Activated T-cell treated with anti-CD3 and anti-CD28 coated beads for 4 hours (primary cell): ENCODE measurements around the gene SLCO2A1.
"Not testable (repeated sequence)": the region's sequence is repeated elsewhere in the genome, so short reads cannot be mapped to it uniquely, and the experiment has no call there.

Source experiments
- DNase-seq: peaks from one replicate; pipeline ENCODE4 v3.0.0-alpha.2; 2020

Gene SLCO2A1

GRCh38 chr3:134029734-134030378, at the start of gene SLCO2A1:
TSS of gene SLCO2A1 (minus strand) at chr3:134029925. CDS start at chr3:134029802, 123 bp downstream.
- DNase-seq, result no peak

DNA sequence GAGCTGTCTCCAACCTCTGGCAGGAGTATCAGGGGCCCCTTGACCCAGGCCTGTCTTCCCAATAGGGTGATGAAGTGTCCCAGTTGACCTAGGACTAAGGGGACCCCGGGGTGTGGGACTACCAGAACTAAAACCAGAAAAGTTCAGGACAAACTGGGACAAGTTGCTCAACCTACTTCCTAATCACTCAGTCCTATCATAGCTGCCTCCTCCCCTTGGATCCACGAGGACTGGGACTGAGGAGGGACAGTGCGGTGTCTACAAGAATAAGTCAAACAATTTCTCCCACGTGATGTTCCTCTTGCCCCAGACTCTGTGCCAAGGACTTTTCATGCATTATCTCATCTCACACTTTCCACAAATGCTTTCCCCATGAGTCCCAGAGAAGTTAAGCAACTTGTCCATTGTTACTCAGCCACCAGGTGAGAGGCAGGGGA, 49.4 kb upstream of the SLCO2A1 start:
- no peak for DNase-seq

DNA sequence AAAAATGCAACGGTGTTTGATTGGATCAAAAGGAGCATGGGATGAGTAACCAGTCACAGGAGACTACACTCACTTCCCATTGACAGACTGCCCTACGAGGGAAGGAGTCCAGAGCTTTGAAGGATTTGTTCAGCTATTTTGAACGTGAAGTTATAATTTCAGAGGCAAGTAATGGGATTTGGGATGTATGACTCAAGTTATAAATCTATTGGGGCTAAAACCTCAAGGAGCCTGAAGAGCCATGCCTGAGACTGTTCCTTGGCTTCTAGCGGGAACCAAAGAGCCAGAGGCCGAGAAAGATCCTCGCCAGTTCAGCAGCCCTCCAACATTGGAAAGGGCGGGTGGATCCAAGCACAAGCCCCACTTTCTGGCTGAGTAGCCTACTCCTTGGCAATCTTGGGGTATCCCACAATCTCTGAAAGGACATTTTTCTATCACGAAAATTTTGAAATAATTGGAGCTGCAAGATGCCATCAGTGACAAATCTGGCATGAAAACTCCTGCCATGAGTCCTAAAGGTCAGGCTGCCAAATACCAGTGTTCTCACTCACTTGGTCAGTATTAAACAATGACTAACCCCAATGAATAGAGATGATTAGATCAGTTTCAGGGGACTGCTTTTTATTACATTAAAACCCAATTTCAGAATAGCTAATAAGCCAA, 48.6 kb upstream of the SLCO2A1 start:
- no peak for DNase-seq

GRCh38 chr3:134077649-134078161, 48.0 kb upstream of the SLCO2A1 start:
- no peak for DNase-seq

DNA sequence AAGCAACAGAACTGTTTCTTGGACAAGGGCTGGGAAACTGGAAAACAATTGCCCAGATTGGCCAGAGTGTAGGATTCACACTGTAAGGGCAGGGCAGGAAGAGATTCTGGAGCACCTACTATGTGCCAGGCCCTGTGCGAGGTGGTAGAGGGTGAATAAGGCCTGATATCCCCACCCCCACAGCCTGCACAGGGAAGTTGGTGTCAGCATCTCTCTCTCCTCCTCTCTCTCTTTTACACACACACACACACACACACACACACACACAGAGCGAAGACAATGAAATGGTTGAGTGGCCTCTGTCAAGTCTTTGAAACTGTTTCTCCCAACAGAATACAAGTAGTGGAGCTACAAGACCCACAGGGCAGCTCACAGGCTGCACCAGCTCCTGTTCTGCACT, 47.1 kb upstream of the SLCO2A1 start:
- no peak for DNase-seq

- DNase-seq, result no peak
Observed at GRCh38 chr3:134075846-134076245, 46.1 kb upstream of the SLCO2A1 start.

DNA sequence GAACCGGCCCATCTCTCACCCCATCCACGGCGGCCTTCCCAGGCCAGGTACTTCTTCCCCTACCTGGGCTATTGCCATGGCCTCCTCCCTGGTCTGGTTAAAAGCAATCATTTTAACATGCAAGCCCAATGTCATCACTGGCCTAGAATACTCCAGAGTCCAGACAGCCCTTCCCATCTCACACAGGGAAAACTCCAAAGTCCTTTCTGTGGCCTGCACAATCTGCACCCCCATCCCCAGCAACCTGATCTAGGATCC, 45.8 kb upstream of the SLCO2A1 start:
- no peak for DNase-seq

- no peak for DNase-seq
Observed at GRCh38 chr3:134074790-134075567, 45.3 kb upstream of the SLCO2A1 start.

DNA sequence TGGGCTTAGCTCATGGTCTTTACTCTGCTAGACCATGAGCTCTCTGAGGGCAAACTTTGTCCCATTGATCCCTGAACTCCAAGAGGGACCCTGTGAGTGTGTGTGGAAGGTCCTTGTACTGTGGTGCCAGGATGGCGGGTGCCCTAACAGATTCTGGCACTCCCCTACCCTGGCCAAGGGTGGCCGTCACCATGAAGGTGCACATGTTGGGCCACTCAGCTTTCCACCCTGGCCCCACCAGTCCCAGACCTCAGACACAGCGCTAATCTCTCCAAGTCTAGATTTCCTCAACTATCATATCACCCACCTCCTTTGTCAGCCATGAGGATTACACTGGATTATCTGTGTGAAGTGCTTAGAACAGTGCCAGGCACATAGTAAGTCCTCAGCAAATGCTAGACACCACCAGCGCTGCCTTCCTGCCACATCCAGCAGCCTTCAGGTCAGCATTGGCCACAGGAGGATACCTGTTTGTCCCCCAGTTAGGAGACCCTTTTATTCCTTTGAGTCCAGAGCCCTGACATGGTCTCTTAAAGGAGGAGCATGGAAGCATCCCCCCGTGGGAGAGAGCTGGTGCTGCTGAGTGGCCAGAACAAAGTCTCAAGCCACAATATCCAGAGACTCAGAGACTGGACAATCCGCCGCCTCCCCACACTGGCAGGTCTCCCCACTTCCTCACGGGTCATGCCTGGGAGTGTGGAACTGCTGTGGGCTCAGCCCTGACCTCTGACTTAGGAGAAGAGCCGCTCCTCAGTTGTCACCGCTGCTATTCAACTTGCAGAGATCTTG, 44.5 kb upstream of the SLCO2A1 start:
- no peak for DNase-seq

DNA sequence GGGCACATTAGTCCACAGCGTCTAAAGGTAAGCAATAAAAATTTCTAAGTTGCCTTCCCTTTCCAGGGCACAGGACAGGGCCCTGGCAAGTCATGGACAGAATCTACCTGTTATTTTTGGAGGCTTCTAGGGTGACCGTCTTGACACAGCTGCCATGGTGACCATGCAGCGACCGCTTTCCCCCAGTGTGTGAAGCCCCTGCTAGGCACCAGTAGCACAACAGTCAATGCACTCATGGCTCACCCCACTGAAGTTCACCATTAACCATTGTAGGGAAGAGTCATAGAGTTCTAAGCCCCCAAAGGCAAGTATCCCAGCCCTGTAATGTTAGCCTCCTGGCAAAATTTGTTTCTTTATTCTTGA, 43.8 kb upstream of the SLCO2A1 start:
- DNase-seq, result no peak

GRCh38 chr3:134072881-134073582, 43.3 kb upstream of the SLCO2A1 start:
- DNase-seq, result no peak

DNA sequence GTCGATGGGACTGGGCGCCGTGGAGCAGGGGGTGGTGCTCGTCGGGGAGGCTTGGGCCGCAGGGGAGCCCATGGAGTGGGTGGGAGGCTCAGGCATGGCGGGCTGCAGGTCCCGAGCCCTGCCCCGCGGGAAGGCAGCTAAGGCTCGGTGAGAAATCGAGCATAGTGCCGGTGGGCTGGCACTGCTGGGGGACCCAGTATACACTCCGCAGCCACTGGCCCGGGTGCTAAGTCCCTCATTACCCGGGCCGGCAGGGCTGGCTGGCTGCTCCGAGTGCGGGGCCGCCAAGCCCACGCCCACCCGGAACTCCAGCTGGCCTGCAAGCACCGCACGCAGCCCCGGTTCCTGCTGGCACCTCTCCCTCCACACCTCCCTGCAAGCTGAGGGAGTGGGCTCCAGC, 40.6 kb upstream of the SLCO2A1 start:
- not testable (repeated sequence) for DNase-seq

DNA sequence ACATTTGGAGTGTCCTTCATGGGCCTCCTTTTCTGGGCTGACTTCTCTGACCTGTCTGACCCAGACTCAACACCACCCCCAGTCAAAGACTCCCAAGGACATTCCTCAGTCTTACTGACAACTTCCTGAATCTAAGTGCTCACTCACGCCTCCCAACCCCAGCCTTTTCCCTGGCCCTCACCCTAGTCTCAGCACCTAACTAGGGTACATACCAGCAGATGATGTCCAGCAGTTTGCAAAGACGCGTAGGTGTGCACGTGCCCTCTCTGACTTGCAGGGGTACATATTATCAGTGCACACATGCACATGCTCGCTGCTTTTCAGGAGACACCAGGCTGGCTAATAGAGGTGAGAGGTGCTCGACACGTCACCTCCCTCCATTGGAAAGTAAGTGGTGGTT, 38.7 kb upstream of the SLCO2A1 start:
- DNase-seq, result no peak

DNA sequence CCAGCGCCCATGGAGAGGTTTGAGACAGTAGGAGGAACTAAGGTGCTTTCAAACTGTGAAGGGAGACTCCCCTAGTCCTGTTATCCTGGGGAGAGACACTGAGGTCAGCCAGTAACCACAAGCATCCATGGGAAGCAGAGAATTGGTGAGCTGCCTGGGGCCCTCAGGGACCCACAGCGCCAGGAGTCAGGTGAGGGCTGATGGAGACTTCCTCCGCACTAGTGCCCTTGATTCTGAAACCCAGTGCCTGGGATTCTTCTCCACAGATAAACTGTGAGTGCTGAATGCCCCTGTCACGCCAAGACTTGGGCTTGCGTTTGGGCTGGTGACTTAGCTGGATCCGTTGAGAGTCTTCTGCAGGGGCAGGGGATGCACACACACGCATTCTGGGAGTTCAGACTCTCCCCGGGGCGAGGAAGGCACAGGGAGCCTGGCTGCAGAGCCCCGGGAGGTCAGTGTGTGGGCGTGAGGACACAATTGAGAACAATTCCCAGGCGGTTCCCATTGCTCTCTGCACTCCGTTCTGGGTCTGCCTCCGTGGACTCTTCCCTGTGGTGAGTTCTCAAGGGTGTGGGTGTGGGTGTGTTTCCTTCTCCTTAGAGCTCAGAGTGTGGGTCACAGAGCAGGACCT, 37.9 kb upstream of the SLCO2A1 start:
- DNase-seq, result no peak

DNA sequence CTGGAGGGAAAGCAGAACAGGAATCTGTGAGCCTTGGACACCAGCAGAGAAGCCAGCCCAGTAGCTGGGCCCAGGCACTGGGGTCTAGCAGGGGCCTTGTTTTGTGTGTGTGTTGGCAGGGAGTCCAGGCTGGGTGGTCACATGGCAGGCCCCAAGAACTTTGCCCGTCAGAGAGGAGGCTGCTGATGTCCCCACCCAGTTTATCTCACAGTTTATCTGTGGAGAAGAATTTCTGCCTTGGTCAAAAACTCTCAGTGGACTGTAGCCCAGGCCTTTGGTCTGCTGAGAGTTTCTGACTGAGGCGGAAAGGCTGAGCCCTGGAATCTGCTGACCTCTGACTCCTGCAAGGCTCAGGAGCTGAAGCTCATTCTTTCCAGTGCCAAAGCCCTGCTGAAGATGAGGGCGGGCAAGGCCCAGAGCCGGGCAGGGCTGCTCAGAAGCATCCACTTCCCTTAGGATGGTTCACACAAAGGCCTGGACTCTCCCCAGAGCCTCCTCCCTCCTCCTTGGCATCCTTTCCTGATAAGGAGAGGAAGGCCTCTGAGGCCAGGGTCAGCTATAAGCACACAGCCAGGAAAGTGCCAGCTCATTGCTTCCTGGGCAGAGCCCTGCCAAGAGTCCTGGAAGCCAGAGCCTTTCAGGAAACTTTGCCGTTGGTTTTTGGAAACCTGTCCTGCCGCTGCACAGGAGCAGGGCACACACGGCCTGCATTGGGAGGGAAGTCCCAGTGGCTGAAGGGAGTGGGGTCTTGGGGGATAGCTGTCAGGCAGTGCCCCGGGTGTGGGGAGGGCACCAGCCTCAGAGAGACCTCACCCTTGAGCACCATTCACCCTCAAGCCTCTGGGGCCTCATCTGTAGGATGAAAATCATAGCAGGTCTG, 37.2 kb upstream of the SLCO2A1 start:
- no peak for DNase-seq

DNA sequence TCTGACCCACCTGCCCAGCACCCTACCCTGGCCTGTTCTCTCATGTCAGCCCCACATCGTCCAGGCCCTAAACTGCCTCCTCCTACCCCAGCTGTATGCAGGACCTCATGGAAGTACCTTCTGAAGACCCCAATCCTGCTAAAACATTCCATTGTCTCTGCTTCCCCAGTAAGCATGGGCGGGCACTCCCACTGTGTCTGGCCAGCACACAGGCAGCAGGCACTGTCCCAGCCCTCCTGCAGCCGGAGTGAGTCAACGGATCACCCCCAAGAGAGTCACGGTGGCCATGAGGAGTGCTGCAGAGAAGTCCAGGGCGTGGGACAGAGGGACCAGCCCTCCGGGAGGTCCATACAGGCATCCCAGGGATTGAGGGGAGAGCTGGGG, 36.4 kb upstream of the SLCO2A1 start:
- DNase-seq, result no peak

DNA sequence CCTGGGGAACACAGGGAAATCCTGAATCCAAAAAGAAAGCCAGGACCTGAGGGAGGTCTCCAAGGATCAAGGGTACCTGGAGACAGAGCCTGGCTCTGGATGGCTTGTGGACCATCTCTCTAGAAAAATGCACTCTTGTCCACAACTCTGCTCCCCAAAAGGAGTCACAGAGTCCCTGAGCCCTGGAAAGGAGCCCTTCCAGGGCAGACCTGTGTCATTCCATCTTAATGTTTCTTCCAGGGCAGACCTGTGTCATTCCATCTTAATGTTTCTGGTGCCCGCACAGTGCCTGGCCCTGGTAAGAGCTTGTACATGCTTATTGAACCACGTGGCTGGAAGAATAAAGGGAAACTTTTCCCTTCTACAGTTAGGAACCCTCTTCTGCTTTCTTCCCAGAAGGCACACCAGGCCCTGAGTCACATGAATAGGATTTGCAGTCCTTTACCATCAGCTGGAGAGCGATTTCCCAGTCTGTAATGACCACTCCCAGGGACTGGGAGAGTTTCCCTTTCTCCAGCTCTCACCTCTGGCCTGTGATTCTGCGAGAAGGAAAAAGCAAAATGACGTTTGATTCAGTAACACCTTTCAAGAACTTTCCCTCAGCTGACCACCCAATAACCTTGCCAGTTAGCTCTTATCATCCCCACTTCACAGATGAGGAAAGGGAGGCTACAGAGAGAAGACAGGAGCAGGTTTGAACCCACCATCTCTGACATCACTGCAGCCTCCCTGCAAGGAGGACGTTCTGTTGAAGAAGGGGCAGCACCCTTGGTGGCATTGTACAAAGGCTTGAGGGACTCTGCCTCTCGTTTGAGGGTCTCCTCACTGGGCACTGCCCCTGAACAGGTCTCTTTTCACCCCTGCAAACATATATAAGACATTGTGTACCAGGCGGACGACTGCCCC, 35.8 kb upstream of the SLCO2A1 start:
- no peak for DNase-seq

- DNase-seq, result no peak
Observed at GRCh38 chr3:134064081-134064480, 34.4 kb upstream of the SLCO2A1 start.

DNA sequence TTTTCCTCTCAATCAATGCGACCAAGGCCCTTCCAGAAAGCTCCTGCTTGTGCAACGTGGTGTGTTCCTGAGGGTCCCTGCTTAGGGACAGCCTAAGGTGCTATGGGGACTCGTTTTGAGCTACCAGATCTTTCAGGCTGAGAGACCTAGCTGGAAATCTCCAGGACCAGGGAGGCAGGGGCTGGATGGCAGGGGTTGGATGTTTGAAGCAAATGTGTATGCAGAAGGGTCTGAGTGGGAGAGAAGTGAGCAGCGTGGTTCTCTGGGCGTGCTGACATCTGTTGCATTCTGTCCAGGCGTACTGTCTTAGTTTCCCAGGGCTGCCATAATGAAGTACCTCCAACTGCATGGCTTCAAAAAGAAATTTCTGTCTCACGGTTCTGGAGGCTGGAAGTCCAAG, 31.7 kb upstream of the SLCO2A1 start:
- DNase-seq, result no peak
